ENCODE data around the gene ROS1. TPM values are rescaled to one million over a fixed set of nuclear protein-coding genes. Genes with fewer than 3 reads are reported as not detected.

Gene ROS1
- total RNA-seq, 2 donors from 2014 or later = not detected

DNA sequence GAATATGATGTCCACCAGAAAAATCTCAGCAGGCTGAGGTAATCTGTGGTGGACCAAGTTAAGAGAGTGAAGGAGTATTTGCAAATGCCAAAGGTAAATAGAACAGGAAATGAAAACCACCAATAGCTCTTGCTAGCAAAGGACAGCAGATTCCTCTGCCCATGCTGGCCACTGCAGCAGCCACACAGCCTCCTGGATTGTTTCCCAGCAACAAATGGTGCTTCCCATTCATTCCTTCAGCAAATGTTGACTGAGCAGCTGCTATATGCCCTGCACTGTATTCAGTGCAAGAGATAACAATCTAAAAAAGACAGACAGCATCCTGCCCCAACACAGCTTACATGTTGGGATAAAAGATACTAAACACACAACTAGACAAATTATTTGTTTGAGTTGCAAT lies 11.0 kb downstream of the ROS1 start:
- no peak for ATAC-seq
- peaks cover 15 to 23% of the 10 kb centered on the region in 2 donors for H3K27me3 Mint-ChIP-seq
- no peak for DNase-seq (ENCODE audit: low spot score)
- no peaks in the 10 kb centered on the region for H3K36me3 Mint-ChIP-seq
- no peak overlapping the region for H3K4me3 Mint-ChIP-seq
- no peaks in the 10 kb centered on the region for H3K9me3 Mint-ChIP-seq
- no peaks in the 10 kb centered on the region for H3K4me1 Mint-ChIP-seq (ENCODE audit: low read depth in 2 of 2)
- H3K27ac Mint-ChIP-seq = no peak overlapping the region

DNA sequence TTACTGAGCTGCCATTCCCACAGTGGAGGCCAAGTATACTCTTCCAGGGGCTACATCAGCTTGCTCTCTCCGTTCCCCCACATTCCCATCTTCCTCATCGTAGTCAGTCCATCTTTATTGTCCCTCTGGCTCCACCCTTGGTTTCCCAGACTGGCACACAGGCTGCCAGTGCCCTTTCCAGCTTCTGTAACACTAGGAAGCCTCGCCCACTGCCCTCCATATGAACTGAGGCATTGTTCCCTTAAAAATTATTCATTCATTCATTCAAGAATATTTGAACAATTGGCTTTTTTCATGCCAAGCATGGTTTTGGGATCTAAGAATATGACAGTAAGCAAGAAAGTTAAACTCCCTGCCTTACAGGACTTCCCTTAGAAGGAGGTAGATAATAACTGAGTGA lies 14.3 kb downstream of the ROS1 start:
- H3K36me3 Mint-ChIP-seq = no peaks in the 10 kb centered on the region
- no peaks in the 10 kb centered on the region for H3K9me3 Mint-ChIP-seq
- DNase-seq (ENCODE audit: low spot score) (no peak), ATAC-seq (no peak)
- no peak overlapping the region for H3K4me3 Mint-ChIP-seq
- no peaks in the 10 kb centered on the region for H3K4me1 Mint-ChIP-seq (ENCODE audit: low read depth in 2 of 2)
- H3K27ac Mint-ChIP-seq = no peak overlapping the region
- H3K27me3 Mint-ChIP-seq = peaks cover 18 to 40% of the 10 kb centered on the region in 2 donors

DNA sequence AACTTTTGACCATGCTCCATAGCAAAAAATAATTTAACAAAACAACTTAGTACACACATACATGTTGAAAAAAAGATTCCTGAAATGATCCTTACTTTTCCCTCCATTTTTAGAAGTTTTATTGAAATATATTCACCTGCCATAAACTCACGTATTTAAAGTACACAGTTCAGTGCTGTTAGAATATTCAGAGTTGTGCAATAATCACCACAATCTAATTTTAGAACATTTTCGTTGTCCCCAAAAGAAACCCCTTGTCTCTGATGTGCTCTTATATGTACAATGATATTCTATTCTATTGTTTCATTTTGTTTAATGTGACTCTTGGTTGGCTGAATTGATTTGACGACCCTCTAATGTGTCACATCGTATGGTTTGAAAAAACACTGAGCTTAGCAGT lies 15.9 kb downstream of the ROS1 start:
- no peaks in the 10 kb centered on the region for H3K9me3 Mint-ChIP-seq
- no peaks in the 10 kb centered on the region for H3K36me3 Mint-ChIP-seq
- no peak overlapping the region for H3K4me3 Mint-ChIP-seq
- DNase-seq (ENCODE audit: low spot score) (no peak), ATAC-seq (no peak)
- H3K27ac Mint-ChIP-seq = no peak overlapping the region
- peaks cover 18 to 40% of the 10 kb centered on the region in 2 donors for H3K27me3 Mint-ChIP-seq
- no peaks in the 10 kb centered on the region for H3K4me1 Mint-ChIP-seq (ENCODE audit: low read depth in 2 of 2)

DNA sequence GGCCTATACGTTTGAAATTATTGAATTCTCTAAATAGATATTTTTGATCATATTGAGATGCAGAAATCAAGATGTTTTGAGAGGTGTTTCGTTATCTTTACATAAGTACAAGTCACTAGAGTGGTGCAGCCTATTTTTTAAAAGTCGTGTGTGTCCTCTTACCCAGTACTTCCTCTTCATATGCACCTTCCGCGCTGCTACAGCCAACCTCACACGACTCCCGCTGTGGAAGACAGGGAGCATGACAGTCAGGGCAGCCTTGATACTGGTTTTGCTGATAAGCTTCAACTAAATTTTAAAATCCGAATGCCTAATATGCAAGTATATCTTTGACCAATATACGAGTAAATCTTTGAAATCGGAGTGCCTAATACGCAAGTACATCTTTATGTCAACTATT lies 16.3 kb downstream of the ROS1 start:
- no peak for DNase-seq (ENCODE audit: low spot score)
- Mint-ChIP-seq H3K36me3 (no peaks in the 10 kb centered on the region), H3K9me3 (no peaks in the 10 kb centered on the region), H3K4me3 (no peak overlapping the region), H3K27me3 (peaks cover 18 to 40% of the 10 kb centered on the region in 2 donors), H3K4me1 (ENCODE audit: low read depth in 2 of 2) (no peaks in the 10 kb centered on the region), H3K27ac (no peak overlapping the region)
- ATAC-seq = no peak

DNA sequence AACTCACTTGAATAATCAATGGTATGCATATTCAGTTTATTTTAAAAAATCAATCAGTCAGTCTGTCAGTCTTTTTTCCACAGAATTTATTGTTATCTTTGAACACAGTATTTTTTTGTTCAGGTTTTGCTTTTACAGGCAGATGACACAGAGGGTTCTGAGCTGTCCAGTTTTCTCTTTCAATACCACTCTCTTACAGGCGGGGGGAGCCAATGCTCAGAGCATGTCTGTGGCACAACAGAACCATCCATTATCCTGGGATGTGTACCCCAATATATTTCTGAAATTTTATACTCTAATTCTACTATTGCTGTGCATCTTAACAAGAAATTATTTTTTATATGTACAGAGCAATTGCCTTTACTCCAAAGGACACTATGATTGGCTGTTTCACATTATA lies 21.2 kb downstream of the ROS1 start:
- ATAC-seq = no peak
- Mint-ChIP-seq H3K27ac (no peak overlapping the region), H3K36me3 (no peaks in the 10 kb centered on the region), H3K9me3 (no peaks in the 10 kb centered on the region), H3K4me1 (ENCODE audit: low read depth in 2 of 2) (no peaks in the 10 kb centered on the region), H3K27me3 (peaks cover 7 to 15% of the 10 kb centered on the region in 2 donors), H3K4me3 (no peak overlapping the region)
- DNase-seq (ENCODE audit: low spot score) = no peak

DNA sequence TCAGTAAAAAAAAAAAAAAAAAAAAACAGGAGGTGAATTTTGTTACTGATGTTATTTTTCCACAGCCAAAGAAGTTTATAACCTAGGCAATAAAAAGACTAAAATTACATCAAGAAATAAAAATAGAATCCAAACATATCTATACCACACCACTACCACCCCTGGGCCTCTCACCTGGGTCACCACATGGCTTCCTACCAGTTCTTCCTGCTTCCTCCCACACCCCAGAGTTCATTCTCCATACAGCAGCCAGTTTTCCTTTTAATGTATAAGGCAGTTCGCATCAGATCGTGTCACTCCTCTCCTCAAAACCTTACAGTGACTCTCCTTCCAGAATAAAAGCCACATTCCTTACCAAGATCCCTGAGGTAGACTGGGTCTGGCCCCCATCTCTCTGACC lies 23.9 kb downstream of the ROS1 start:
- H3K27me3 Mint-ChIP-seq = peaks cover under 1 to 1% of the 10 kb centered on the region in 2 donors
- DNase-seq (ENCODE audit: low spot score) = no peak
- no peaks in the 10 kb centered on the region for H3K36me3 Mint-ChIP-seq
- no peak for ATAC-seq
- no peaks in the 10 kb centered on the region for H3K9me3 Mint-ChIP-seq
- no peaks in the 10 kb centered on the region for H3K4me1 Mint-ChIP-seq (ENCODE audit: low read depth in 2 of 2)
- no peak overlapping the region for H3K4me3 Mint-ChIP-seq
- no peak overlapping the region for H3K27ac Mint-ChIP-seq

DNA sequence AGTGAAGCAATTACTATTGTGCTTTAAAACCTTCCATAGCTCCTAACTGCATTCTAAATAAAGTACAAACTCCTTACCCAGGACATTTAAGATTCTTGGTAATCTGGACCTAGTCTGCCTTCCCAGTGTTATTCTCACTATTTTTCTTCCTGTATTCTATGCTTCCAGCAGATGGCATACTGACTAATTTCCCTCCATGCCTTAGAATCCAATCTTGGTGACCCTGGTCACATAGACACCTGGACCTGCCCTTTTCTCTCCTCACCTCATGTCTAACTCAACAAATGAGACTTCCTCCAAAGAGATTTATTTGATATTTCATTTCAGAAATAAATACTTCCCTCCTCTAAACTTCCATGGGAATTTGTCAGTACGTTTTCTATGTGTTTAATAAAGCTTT lies 25.8 kb downstream of the ROS1 start:
- Mint-ChIP-seq H3K4me1 (ENCODE audit: low read depth in 2 of 2) (no peaks in the 10 kb centered on the region), H3K27ac (no peak overlapping the region), H3K36me3 (no peaks in the 10 kb centered on the region), H3K27me3 (peaks cover 0 to 1% of the 10 kb centered on the region in 2 donors), H3K9me3 (no peaks in the 10 kb centered on the region), H3K4me3 (no peak overlapping the region)
- DNase-seq (ENCODE audit: low spot score) (no peak), ATAC-seq (no peak)

DNA sequence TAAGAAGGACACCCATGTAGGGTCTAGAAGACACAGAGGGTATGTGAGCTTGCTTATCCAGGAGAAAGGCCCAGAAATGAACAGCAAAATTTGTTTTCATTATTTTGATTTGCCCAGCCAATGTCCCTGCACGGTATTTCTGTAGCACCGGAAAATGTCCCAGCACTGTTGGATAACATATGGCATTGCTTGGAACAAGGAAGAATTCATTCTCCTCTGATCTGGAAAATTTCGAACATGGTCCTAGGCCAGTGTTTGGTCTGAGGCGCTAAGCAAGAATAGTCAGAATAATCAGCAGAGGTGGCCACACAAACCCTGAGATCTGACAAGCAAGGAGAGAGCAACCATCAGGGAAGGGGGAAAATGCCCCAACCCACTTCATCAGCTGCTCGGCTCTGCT lies 26.6 kb downstream of the ROS1 start:
- Mint-ChIP-seq H3K36me3 (no peaks in the 10 kb centered on the region), H3K4me1 (ENCODE audit: low read depth in 2 of 2) (no peaks in the 10 kb centered on the region), H3K27ac (no peak overlapping the region), H3K27me3 (peaks cover 0 to 8% of the 10 kb centered on the region in 2 donors), H3K9me3 (no peaks in the 10 kb centered on the region), H3K4me3 (no peak overlapping the region)
- ATAC-seq (no peak), DNase-seq (ENCODE audit: low spot score) (no peak)

DNA sequence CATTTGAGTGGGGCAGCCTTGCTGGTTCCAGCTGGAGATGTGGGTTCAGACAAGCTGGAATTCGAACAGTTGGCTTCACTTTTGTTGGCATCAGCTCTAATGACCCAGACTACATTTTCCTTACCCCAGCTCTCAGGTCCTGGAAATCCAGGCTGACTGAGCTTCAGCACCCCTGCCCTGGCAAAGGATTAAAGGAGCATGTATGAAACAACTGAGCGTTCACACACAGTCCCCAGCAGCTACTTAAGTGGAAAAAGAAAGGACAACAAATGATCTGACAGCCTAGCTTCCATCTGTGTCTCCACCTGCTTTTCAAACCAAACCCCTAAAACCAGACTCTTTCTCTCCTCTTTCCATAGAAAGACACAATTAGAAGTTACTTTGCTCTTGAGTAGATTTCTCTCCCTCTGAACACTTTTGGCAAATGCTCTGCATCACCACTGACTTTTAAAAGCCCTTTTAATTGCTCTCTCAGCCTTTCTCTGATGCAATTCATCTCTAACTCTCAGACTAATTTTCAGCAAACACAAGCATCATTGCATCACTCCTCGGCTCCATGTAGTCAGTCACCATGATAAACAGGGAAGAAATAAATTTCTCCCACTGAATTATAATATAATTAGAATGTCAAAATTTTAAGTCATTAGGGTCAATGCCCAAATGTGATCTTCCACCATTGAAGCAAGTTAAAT lies 28.1 kb downstream of the ROS1 start:
- H3K27me3 Mint-ChIP-seq = peaks cover under 1 to 11% of the 10 kb centered on the region in 2 donors
- H3K4me1 Mint-ChIP-seq (ENCODE audit: low read depth in 2 of 2) = no peaks in the 10 kb centered on the region
- no peak overlapping the region for H3K27ac Mint-ChIP-seq
- H3K36me3 Mint-ChIP-seq = no peaks in the 10 kb centered on the region
- ATAC-seq (no peak), DNase-seq (ENCODE audit: low spot score) (no peak)
- H3K9me3 Mint-ChIP-seq = no peaks in the 10 kb centered on the region
- H3K4me3 Mint-ChIP-seq = no peak overlapping the region

DNA sequence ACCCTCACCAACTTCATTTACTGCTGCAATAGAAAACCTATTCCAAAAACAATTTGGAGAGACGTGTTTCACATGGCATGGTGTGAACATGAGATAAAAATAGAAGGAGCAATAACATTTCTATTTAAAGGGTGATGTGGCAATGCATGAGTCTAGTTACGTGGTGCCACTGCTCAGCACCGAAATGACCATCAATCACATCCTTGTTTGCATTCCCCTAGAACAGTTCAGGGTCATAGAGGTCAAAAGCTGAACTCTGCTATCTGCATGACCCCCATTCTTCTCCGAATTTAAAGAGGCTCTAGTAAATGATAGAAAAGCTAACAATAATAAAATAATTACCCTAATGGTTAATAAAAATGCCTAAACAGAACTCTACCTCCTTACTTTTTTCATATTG lies 29.5 kb downstream of the ROS1 start:
- no peaks in the 10 kb centered on the region for H3K9me3 Mint-ChIP-seq
- ATAC-seq (no peak), DNase-seq (ENCODE audit: low spot score) (no peak)
- H3K27ac Mint-ChIP-seq = no peak overlapping the region
- no peaks in the 10 kb centered on the region for H3K36me3 Mint-ChIP-seq
- peaks cover 6 to 20% of the 10 kb centered on the region in 2 donors for H3K27me3 Mint-ChIP-seq
- no peaks in the 10 kb centered on the region for H3K4me1 Mint-ChIP-seq (ENCODE audit: low read depth in 2 of 2)
- no peak overlapping the region for H3K4me3 Mint-ChIP-seq

DNA sequence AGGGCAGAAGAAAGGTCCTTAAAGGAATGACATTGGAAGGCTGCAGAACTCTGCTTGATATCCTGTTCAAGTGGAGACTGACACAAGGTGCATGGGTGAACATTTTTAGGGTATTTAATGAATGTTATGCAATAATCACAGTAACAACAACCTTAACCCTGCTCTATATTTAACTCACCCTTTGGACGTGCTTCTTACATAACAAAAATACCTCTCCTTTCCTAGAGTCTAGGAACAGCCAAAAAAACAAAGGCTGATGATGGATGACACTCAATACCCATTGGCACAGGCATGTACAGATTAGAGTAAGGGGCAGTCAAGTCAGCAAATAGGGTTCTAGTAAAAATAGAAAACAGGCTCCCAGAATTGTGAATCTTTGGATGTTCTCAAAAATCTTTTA lies 30.6 kb downstream of the ROS1 start:
- ATAC-seq = no peak
- H3K27me3 Mint-ChIP-seq = peaks cover 8 to 30% of the 10 kb centered on the region in 2 donors
- no peaks in the 10 kb centered on the region for H3K36me3 Mint-ChIP-seq
- DNase-seq (ENCODE audit: low spot score) = no peak
- H3K9me3 Mint-ChIP-seq = no peaks in the 10 kb centered on the region
- H3K4me1 Mint-ChIP-seq (ENCODE audit: low read depth in 2 of 2) = no peaks in the 10 kb centered on the region
- H3K27ac Mint-ChIP-seq = no peak overlapping the region
- H3K4me3 Mint-ChIP-seq = no peak overlapping the region

DNA sequence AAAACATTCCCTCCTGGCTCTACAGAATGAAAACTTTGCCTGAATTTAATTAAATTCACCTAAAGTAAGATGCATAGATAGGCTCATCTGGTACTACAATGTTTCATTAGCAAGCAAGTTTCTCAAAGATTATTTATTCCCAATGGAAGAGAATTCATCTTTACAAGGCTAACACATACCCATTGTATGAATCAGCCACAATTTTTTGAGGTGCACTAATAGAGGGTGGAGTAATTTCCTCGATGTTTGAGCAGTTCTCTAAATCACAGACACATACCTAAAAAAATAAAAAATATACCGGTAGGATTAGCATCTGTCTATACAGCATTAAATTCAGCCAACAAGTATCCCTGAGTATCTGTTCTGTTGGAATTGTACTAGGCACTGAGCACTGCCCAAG lies 32.7 kb downstream of the ROS1 start:
- Mint-ChIP-seq H3K4me1 (ENCODE audit: low read depth in 2 of 2) (no peaks in the 10 kb centered on the region), H3K4me3 (no peak overlapping the region), H3K36me3 (no peaks in the 10 kb centered on the region), H3K9me3 (no peaks in the 10 kb centered on the region), H3K27me3 (peaks cover 8 to 30% of the 10 kb centered on the region in 2 donors), H3K27ac (no peak overlapping the region)
- DNase-seq (ENCODE audit: low spot score) = no peak
- ATAC-seq = no peak

DNA sequence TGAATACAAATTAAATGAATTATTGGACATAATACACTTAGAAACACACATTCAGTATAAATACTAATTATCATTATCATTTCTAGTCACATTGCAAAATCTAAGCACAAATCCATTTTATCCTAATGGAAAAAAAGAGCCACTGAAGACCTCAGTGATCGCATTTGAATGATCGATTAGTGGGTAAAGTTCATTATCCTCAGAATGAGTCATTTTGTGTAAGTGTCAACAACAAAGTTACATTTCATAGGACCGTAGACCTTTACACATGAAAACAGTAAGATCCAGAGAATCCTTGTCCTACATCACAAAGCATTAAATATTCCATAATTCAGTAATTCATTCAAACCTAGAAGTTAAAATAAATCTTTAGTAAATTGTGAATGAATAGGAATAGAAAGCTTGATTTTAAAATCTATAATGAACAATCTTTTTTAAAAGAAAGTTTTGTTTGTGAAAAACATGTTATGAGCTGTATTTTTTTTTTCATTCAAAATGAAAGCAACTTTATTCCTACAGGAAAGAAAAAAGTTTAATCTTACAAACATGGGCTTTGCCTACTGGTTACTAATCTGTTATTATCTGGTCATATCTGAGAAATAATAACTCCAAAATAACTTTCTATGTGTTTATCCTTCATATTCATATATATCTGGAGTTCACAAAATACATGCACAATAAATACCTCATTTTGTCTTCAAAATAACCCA lies 33.7 kb downstream of the ROS1 start:
- no peak for DNase-seq (ENCODE audit: low spot score)
- no peak for ATAC-seq
- Mint-ChIP-seq H3K27me3 (peaks cover 10 to 35% of the 10 kb centered on the region in 2 donors), H3K36me3 (no peaks in the 10 kb centered on the region), H3K4me1 (ENCODE audit: low read depth in 2 of 2) (no peaks in the 10 kb centered on the region), H3K27ac (no peak overlapping the region), H3K9me3 (no peaks in the 10 kb centered on the region), H3K4me3 (no peak overlapping the region)

DNA sequence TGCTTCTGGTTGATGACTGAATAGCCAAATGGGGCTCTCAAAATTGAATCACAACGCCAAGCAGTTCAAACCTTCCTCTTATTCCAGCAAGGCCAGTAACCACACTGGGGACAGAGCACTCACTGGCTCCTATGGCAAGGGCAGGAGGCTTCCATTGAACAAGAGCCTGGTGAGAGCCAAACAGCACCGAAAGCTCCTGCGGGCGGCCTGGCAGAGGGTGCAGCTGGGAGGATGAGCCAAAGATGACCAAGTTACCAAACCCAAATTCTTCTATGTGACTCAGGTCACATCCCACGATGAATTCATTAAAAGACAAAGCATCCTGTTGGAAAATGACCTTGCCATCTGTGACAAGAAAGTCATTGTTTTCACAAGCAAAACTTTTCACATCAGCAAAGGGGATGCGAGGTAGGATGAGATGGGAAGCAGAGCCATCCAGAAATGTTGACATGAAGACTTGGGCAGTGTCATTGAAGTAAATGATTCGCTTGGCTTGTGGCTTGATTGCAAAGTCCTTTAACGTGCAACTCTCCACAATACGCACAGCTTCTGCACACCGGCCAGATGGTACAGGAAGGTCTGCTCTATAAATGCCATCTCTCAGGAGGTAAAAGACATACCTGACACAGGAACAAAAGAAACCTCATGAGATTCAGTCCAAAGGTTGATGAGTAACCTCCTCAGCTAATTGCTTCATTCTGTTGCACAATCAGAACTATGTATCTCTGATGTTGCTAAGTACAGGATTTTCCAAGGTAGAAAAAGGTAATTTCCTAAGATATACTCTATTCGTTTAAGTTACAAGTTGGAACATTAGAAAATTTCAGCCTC lies 36.3 kb downstream of the ROS1 start:
- DNase-seq (ENCODE audit: low spot score) (no peak), ATAC-seq (no peak)
- no peak overlapping the region for H3K27ac Mint-ChIP-seq
- no peaks in the 10 kb centered on the region for H3K36me3 Mint-ChIP-seq
- H3K4me1 Mint-ChIP-seq (ENCODE audit: low read depth in 2 of 2) = no peaks in the 10 kb centered on the region
- H3K27me3 Mint-ChIP-seq = peaks cover 19 to 38% of the 10 kb centered on the region in 2 donors
- H3K9me3 Mint-ChIP-seq = no peaks in the 10 kb centered on the region
- H3K4me3 Mint-ChIP-seq = no peak overlapping the region
